ENCODE data around the gene CALD1. TPM values are rescaled to one million over a fixed set of nuclear protein-coding genes. Genes with fewer than 3 reads are reported as not detected.

CALD1 gene
- polyA plus RNA-seq, 1 donor from 2014 or later = 8.0 TPM

DNA sequence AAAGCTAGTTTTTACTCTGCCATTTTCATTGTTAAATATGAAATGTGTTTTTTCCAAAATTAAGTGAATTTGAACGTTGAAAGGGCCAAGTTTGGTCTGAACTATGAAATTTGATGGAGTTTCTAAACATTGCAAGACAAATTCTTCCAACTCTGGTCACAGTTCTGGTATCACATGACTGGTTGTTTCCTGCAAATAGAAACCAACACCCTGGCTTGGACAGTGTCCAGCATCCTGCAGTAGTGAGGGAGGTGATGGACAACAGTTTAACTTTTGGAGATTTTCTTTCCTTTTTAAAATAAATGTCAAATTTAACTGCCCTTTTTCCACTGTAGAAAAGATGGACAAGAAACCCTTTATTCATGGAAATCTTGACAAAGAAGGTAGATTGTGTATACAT is 152.1 kb downstream of the CALD1 start:
- no peaks in the 10 kb centered on the region for H3K79me2 ChIP-seq (replicated peaks; ENCODE audit: insufficient read depth, low read length)
- no peak overlapping the region for H3K9ac ChIP-seq (ENCODE audit: low read length)
- no peaks in the 10 kb centered on the region for H3K9me2 ChIP-seq (ENCODE audit: insufficient read depth, low read length)
- no peaks in the 10 kb centered on the region for H3K36me3 ChIP-seq (ENCODE audit: insufficient read depth, low read length)
- no peaks in the 10 kb centered on the region for H3F3A ChIP-seq (ENCODE audit: insufficient read depth, low read length, poor library complexity, severe bottlenecking)
- H2AFZ ChIP-seq (ENCODE audit: low read depth, low read length) = no peak overlapping the region
- TF ChIP-seq SMC3 (conservative IDR thresholded peaks at IDR 0.05; ENCODE audit: poor library complexity) (no peak), EZH2 (IDR thresholded peaks at IDR 0.05; ENCODE audit: borderline replicate concordance, insufficient read depth, low read length, poor library complexity, severe bottlenecking) (no peak), CTCF (IDR thresholded peaks at IDR 0.05; ENCODE audit: poor library complexity, severe bottlenecking) (no peak), RAD21 (conservative IDR thresholded peaks at IDR 0.05) (no peak), POLR2AphosphoS5 (IDR thresholded peaks at IDR 0.05) (no peak), MXI1 (conservative IDR thresholded peaks at IDR 0.05; ENCODE audit: poor library complexity, severe bottlenecking) (no peak), TAF1 (IDR thresholded peaks at IDR 0.05; ENCODE audit: low read depth) (no peak), EP300 (conservative IDR thresholded peaks at IDR 0.05; ENCODE audit: poor library complexity, severe bottlenecking) (no peak)
- TF ChIP-seq, protein P1, sequence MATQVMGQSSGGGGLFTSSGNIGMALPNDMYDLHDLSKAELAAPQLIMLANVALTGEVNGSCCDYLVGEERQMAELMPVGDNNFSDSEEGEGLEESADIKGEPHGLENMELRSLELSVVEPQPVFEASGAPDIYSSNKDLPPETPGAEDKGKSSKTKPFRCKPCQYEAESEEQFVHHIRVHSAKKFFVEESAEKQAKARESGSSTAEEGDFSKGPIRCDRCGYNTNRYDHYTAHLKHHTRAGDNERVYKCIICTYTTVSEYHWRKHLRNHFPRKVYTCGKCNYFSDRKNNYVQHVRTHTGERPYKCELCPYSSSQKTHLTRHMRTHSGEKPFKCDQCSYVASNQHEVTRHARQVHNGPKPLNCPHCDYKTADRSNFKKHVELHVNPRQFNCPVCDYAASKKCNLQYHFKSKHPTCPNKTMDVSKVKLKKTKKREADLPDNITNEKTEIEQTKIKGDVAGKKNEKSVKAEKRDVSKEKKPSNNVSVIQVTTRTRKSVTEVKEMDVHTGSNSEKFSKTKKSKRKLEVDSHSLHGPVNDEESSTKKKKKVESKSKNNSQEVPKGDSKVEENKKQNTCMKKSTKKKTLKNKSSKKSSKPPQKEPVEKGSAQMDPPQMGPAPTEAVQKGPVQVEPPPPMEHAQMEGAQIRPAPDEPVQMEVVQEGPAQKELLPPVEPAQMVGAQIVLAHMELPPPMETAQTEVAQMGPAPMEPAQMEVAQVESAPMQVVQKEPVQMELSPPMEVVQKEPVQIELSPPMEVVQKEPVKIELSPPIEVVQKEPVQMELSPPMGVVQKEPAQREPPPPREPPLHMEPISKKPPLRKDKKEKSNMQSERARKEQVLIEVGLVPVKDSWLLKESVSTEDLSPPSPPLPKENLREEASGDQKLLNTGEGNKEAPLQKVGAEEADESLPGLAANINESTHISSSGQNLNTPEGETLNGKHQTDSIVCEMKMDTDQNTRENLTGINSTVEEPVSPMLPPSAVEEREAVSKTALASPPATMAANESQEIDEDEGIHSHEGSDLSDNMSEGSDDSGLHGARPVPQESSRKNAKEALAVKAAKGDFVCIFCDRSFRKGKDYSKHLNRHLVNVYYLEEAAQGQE (IDR thresholded peaks at IDR 0.05; ENCODE audit: borderline replicate concordance) = no peak
- H3K9me3 ChIP-seq (ENCODE audit: low read length) = no peaks in the 10 kb centered on the region
- no peak overlapping the region for H3K27ac ChIP-seq (ENCODE audit: low read length)
- H3K4me2 ChIP-seq (ENCODE audit: low read length) = no peak overlapping the region
- no peaks in the 10 kb centered on the region for H3K27me3 ChIP-seq (ENCODE audit: insufficient read depth, low read depth, low read length)
- H3K4me3 ChIP-seq (ENCODE audit: low read length) = no peak overlapping the region
- no peaks in the 10 kb centered on the region for H4K20me1 ChIP-seq (ENCODE audit: insufficient read depth)

DNA sequence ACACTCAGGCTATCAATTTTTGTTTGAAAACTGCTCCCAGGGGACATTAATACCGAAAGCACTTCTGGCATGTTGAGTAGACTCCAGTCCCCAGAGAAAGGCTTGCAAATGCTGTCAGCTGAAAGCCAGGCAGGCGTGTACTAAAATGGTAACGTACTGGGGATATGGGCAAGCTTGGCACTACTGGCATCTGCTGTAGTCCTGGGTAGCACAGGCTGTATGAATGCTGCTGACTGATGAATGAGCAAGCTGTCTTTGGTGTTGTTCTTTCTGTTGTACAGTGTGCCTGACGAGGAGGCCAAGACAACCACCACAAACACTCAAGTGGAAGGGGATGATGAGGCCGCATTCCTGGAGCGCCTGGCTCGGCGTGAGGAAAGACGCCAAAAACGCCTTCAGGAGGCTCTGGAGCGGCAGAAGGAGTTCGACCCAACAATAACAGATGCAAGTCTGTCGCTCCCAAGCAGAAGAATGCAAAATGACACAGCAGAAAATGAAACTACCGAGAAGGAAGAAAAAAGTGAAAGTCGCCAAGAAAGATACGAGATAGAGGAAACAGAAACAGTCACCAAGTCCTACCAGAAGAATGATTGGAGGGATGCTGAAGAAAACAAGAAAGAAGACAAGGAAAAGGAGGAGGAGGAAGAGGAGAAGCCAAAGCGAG is 153.4 kb downstream of the CALD1 start:
- Histone ChIP-seq H3F3A (ENCODE audit: insufficient read depth, low read length, poor library complexity, severe bottlenecking) (no peaks in the 10 kb centered on the region), H3K4me2 (ENCODE audit: low read length) (no peak overlapping the region), H3K9me3 (ENCODE audit: low read length) (no peaks in the 10 kb centered on the region), H3K9ac (ENCODE audit: low read length) (no peak overlapping the region), H3K27ac (ENCODE audit: low read length) (no peak overlapping the region), H3K4me3 (ENCODE audit: low read length) (no peak overlapping the region), H3K27me3 (ENCODE audit: insufficient read depth, low read depth, low read length) (no peaks in the 10 kb centered on the region), H3K9me2 (ENCODE audit: insufficient read depth, low read length) (no peaks in the 10 kb centered on the region), H2AFZ (ENCODE audit: low read depth, low read length) (no peak overlapping the region), H4K20me1 (ENCODE audit: insufficient read depth) (no peaks in the 10 kb centered on the region), H3K79me2 (replicated peaks; ENCODE audit: insufficient read depth, low read length) (no peaks in the 10 kb centered on the region), H3K36me3 (ENCODE audit: insufficient read depth, low read length) (no peaks in the 10 kb centered on the region)
- TF ChIP-seq POLR2AphosphoS5 (IDR thresholded peaks at IDR 0.05) = no peak
- no peak for TF ChIP-seq SMC3 (conservative IDR thresholded peaks at IDR 0.05; ENCODE audit: poor library complexity)
- TF ChIP-seq, protein P1 (IDR thresholded peaks at IDR 0.05; ENCODE audit: borderline replicate concordance) = no peak
- TF ChIP-seq MXI1 (conservative IDR thresholded peaks at IDR 0.05; ENCODE audit: poor library complexity, severe bottlenecking) = no peak
- no peak for TF ChIP-seq CTCF (IDR thresholded peaks at IDR 0.05; ENCODE audit: poor library complexity, severe bottlenecking)
- no peak for TF ChIP-seq EZH2 (IDR thresholded peaks at IDR 0.05; ENCODE audit: borderline replicate concordance, insufficient read depth, low read length, poor library complexity, severe bottlenecking)
- no peak for TF ChIP-seq TAF1 (IDR thresholded peaks at IDR 0.05; ENCODE audit: low read depth)
- TF ChIP-seq RAD21 (conservative IDR thresholded peaks at IDR 0.05) = no peak
- TF ChIP-seq EP300 (conservative IDR thresholded peaks at IDR 0.05; ENCODE audit: poor library complexity, severe bottlenecking) = no peak
